Endothelial cell (in vitro differentiated cells): Measurements from ENCODE around the gene RAB11FIP4. TPM values are rescaled to one million over a fixed set of nuclear protein-coding genes. Genes with fewer than 3 reads are reported as not detected.

ENCODE experiments used
- DNase-seq: peaks from one replicate; pipeline ENCODE4 v3.0.0; 2021; ENCODE audit warnings: low spot score
- H3K27ac Mint-ChIP-seq: one replicate; pipeline ENCODE4 v1.8.0; 2021; ENCODE audit warnings: mixed read lengths, inconsistent platforms; ENCODE audit not compliant: unreplicated experiment
- H3K27me3 Mint-ChIP-seq: one replicate; pipeline ENCODE4 v1.8.0; 2021; ENCODE audit warnings: mild to moderate bottlenecking, moderate library complexity, mixed read lengths, inconsistent platforms; ENCODE audit not compliant: unreplicated experiment
- H3K36me3 Mint-ChIP-seq: one replicate; pipeline ENCODE4 v1.8.0; 2021; ENCODE audit warnings: mild to moderate bottlenecking, low read depth, mixed read lengths, inconsistent platforms; ENCODE audit not compliant: unreplicated experiment
- H3K4me1 Mint-ChIP-seq: one replicate; pipeline ENCODE4 v1.8.0; 2021; ENCODE audit warnings: mild to moderate bottlenecking, mixed read lengths, inconsistent platforms; ENCODE audit not compliant: unreplicated experiment
- H3K4me3 Mint-ChIP-seq: one replicate; pipeline ENCODE4 v1.8.0; 2021; ENCODE audit warnings: mild to moderate bottlenecking, mixed read lengths, inconsistent platforms; ENCODE audit not compliant: unreplicated experiment
- H3K9me3 Mint-ChIP-seq: one replicate; pipeline ENCODE4 v1.8.0; 2021; ENCODE audit warnings: mixed read lengths, inconsistent platforms; ENCODE audit not compliant: unreplicated experiment
- CTCF ChIP-seq: fragments of 200-600 bp; sonication (generic); IDR thresholded peaks from one replicate; pipeline ENCODE4 v1.5.0; 2021; ENCODE audit warnings: antibody characterized with exemption; ENCODE audit not compliant: unreplicated experiment
- total RNA-seq: library from RNA; stranded (reverse); fragmentation: NEBNext Ultra II Directional; extraction: Animal tissue kit (Norgen Biotek cat#: 25700); gene quantifications from one replicate; pipeline ENCODE4 v1.2.1, GENCODE V29; 2021; ENCODE audit not compliant: unreplicated experiment

RAB11FIP4 gene
- total RNA-seq, 1 donor from 2014 or later = 0.92 TPM

- Mint-ChIP-seq H3K27me3 (peaks cover 3% of the 10 kb centered on the region), H3K4me1 (no peaks in the 10 kb centered on the region), H3K36me3 (no peaks in the 10 kb centered on the region), H3K27ac (no peak overlapping the region), H3K4me3 (no peak overlapping the region), H3K9me3 (no peaks in the 10 kb centered on the region)
- DNase-seq = no peak
- TF ChIP-seq CTCF = no peak
Measured at GRCh38 chr17:31479524-31479923, 88.0 kb downstream of the RAB11FIP4 start.

- H3K4me1 Mint-ChIP-seq = no peaks in the 10 kb centered on the region
- no peaks in the 10 kb centered on the region for H3K9me3 Mint-ChIP-seq
- H3K27ac Mint-ChIP-seq = no peak overlapping the region
- no peaks in the 10 kb centered on the region for H3K36me3 Mint-ChIP-seq
- DNase-seq = no peak
- H3K27me3 Mint-ChIP-seq = peaks cover 3% of the 10 kb centered on the region
- TF ChIP-seq CTCF = no peak
- H3K4me3 Mint-ChIP-seq = no peak overlapping the region
Measured at GRCh38 chr17:31480067-31480466, 88.6 kb downstream of the RAB11FIP4 start.

- Mint-ChIP-seq H3K4me1 (no peaks in the 10 kb centered on the region), H3K9me3 (no peaks in the 10 kb centered on the region), H3K27me3 (peaks cover 3% of the 10 kb centered on the region), H3K36me3 (no peaks in the 10 kb centered on the region), H3K4me3 (no peak overlapping the region), H3K27ac (no peak overlapping the region)
- no peak for TF ChIP-seq CTCF
- DNase-seq = no peak
Measured at GRCh38 chr17:31480904-31481782, 89.7 kb downstream of the RAB11FIP4 start.

GRCh38 chr17:31481783-31482081 is 90.3 kb downstream of the RAB11FIP4 start:
- no peaks in the 10 kb centered on the region for H3K4me1 Mint-ChIP-seq
- H3K27ac Mint-ChIP-seq = no peak overlapping the region
- DNase-seq = no peak
- no peak overlapping the region for H3K4me3 Mint-ChIP-seq
- H3K36me3 Mint-ChIP-seq = no peaks in the 10 kb centered on the region
- peaks cover 4% of the 10 kb centered on the region for H3K27me3 Mint-ChIP-seq
- H3K9me3 Mint-ChIP-seq = no peaks in the 10 kb centered on the region
- no peak for TF ChIP-seq CTCF

GRCh38 chr17:31484821-31485220 is 93.3 kb downstream of the RAB11FIP4 start:
- Mint-ChIP-seq H3K4me3 (no peak overlapping the region), H3K27me3 (peaks cover 14% of the 10 kb centered on the region), H3K9me3 (no peaks in the 10 kb centered on the region), H3K4me1 (peaks cover 11% of the 10 kb centered on the region), H3K36me3 (peaks cover 10% of the 10 kb centered on the region), H3K27ac (no peak overlapping the region)
- no peak for TF ChIP-seq CTCF
- DNase-seq = no peak
